Peyer's patch (tissue), 4 donors: ENCODE measurements around the gene SLC25A17. TPM values are rescaled to one million over a fixed set of nuclear protein-coding genes. Genes with fewer than 3 reads are reported as not detected.
"Not testable (repeated sequence)": the region's sequence is repeated elsewhere in the genome, so short reads cannot be mapped to it uniquely, and the experiment has no call there.

ENCODE experiments used
- DNase-seq, 3 donors: peaks; one replicate each; pipeline ENCODE4 v3.0.0-alpha.2; 2017 to 2019
- H3K27ac ChIP-seq, 4 donors: fragments of 200-600 bp; sonication (generic); one replicate each; pipeline ENCODE4 v1.5.1; 2016 to 2019
- H3K27me3 ChIP-seq, 2 donors: fragments of 200-600 bp; sonication (generic); one replicate each; pipeline ENCODE4 v1.5.1; 2019
- H3K36me3 ChIP-seq, 3 donors: fragments of 200-600 bp; sonication (generic); one replicate each; pipeline ENCODE4 v1.5.1; 2016 to 2019
- H3K4me1 ChIP-seq, 4 donors: fragments of 200-600 bp; sonication (generic); one replicate each; pipeline ENCODE4 v1.5.1; 2016 to 2019
- H3K4me3 ChIP-seq, 4 donors: fragments of 200-600 bp; sonication (generic); 1 replicate in 3 of 4; 2 replicates in 1 of 4; pipeline ENCODE4 v1.5.1; 2016 to 2019; ENCODE audit warnings: mild to moderate bottlenecking in 1 of 4
- H3K9me3 ChIP-seq, 4 donors: fragments of 200-600 bp; sonication (generic); one replicate each; pipeline ENCODE4 v1.5.1; 2016 to 2019; ENCODE audit warnings: mild to moderate bottlenecking in 1 of 4
- CTCF ChIP-seq, 6 experiments: fragments of 450-650 bp in 4 of 6; fragments of 200-600 bp in 2 of 6; sonication (generic) in 1 of 6; IDR thresholded peaks; one replicate each; pipeline ENCODE4 v1.5.1; 2017 to 2019; ENCODE audit warnings: antibody characterized with exemption in 6 of 6, mild to moderate bottlenecking in 3 of 6, moderate library complexity in 1 of 6
- POLR2A ChIP-seq, 2 donors: fragments of 450-650 bp; IDR thresholded peaks; one replicate each; pipeline ENCODE4 v1.5.1; 2017; ENCODE audit warnings: antibody characterized with exemption in 2 of 2, mild to moderate bottlenecking in 2 of 2, moderate library complexity in 2 of 2
- total RNA-seq, 4 donors: library from RNA; depleted of rRNA; stranded (reverse); fragments of >200 nt; gene quantifications; one replicate each; pipeline ENCODE4 v1.1.0, GENCODE V29; 2016

Gene SLC25A17
- total RNA-seq, 4 donors from 2014 or later, result 9.8 to 19.2 (median 13.9) TPM

- Histone ChIP-seq H3K36me3 (peaks cover 0 to 86% (median 2%) of the 10 kb centered on the region in 3 donors), H3K4me1 (no peaks in the 10 kb centered on the region), H3K9me3 (no peaks in the 10 kb centered on the region), H3K4me3 (no peak overlapping the region), H3K27ac (no peak overlapping the region), H3K27me3 (no peaks in the 10 kb centered on the region)
- no peak for DNase-seq
- no peak for TF ChIP-seq CTCF (IDR thresholded peaks at IDR 0.05)
- TF ChIP-seq POLR2A (IDR thresholded peaks at IDR 0.05), result no peak
Measured at GRCh38 chr22:40829131-40829530, 10.0 kb upstream of the SLC25A17 start.

- Histone ChIP-seq H3K4me1 (no peaks in the 10 kb centered on the region), H3K4me3 (no peak overlapping the region), H3K27me3 (no peaks in the 10 kb centered on the region), H3K36me3 (peaks cover 0 to 73% (median 0%) of the 10 kb centered on the region in 3 donors), H3K9me3 (no peaks in the 10 kb centered on the region), H3K27ac (peak overlapping the region in 2 of 4 donors; percentile 28 to 59)
- no peak for TF ChIP-seq CTCF (IDR thresholded peaks at IDR 0.05)
- no peak for TF ChIP-seq POLR2A (IDR thresholded peaks at IDR 0.05)
- DNase-seq, result no peak
Measured at GRCh38 chr22:40826984-40827741, 8.0 kb upstream of the SLC25A17 start.

GRCh38 chr22:40826292-40826691 is 7.1 kb upstream of the SLC25A17 start:
- H3K4me3 ChIP-seq, H3K4me1 ChIP-seq, DNase-seq, H3K9me3 ChIP-seq, H3K27me3 ChIP-seq: not testable (repeated sequence)
- Histone ChIP-seq H3K27ac (peak overlapping the region in 2 of 4 donors; percentile 11 to 51), H3K36me3 (peaks cover 0 to 66% (median 0%) of the 10 kb centered on the region in 3 donors)

GRCh38 chr22:40823426-40823825 is 4.3 kb upstream of the SLC25A17 start:
- H3K4me3 ChIP-seq, result no peak overlapping the region
- no peak for DNase-seq
- H3K36me3 ChIP-seq, result peaks cover 0 to 37% (median 0%) of the 10 kb centered on the region in 3 donors
- H3K4me1 ChIP-seq, result peaks cover 0 to 9% (median under 1%) of the 10 kb centered on the region in 4 donors
- TF ChIP-seq POLR2A (IDR thresholded peaks at IDR 0.05), result no peak
- no peak overlapping the region for H3K27ac ChIP-seq
- H3K27me3 ChIP-seq, result no peaks in the 10 kb centered on the region
- no peaks in the 10 kb centered on the region for H3K9me3 ChIP-seq

GRCh38 chr22:40819599-40820140 is 524 bp upstream of the SLC25A17 start:
- peak overlapping the region; percentile 77 to 96 (median 80) for H3K4me3 ChIP-seq
- DNase-seq, result no peak
- H3K27me3 ChIP-seq, result no peaks in the 10 kb centered on the region
- peak in 2 of 6 experiments; percentile 3 to 11 for TF ChIP-seq CTCF (IDR thresholded peaks at IDR 0.05)
- TF ChIP-seq POLR2A (IDR thresholded peaks at IDR 0.05), result no peak
- H3K4me1 ChIP-seq, result peaks cover 0 to 19% (median 8%) of the 10 kb centered on the region in 4 donors
- H3K36me3 ChIP-seq, result peaks cover 0 to 13% (median 0%) of the 10 kb centered on the region in 3 donors
- H3K9me3 ChIP-seq, result no peaks in the 10 kb centered on the region
- peak overlapping the region; percentile 69 to 83 (median 76) for H3K27ac ChIP-seq

- TF ChIP-seq CTCF (IDR thresholded peaks at IDR 0.05), result no peak
- no peak for TF ChIP-seq POLR2A (IDR thresholded peaks at IDR 0.05)
- no peaks in the 10 kb centered on the region for H3K9me3 ChIP-seq
- H3K4me3 ChIP-seq, result peak overlapping the region; percentile 77 to 96 (median 80)
- peak overlapping the region in 1 of 4 donors; percentile 83 for H3K27ac ChIP-seq
- peak in 1 of 3 donors; percentile 25 for DNase-seq
- no peaks in the 10 kb centered on the region for H3K27me3 ChIP-seq
- peaks cover 0 to 3% (median 0%) of the 10 kb centered on the region in 3 donors for H3K36me3 ChIP-seq
- H3K4me1 ChIP-seq, result peaks cover 0 to 19% (median 8%) of the 10 kb centered on the region in 4 donors
Measured at GRCh38 chr22:40818192-40818746, 877 bp downstream of the SLC25A17 start.
